Left ventricle myocardium inferior (tissue), 1 donor: ENCODE results near the gene ARMC12. TPM values are rescaled to one million over a fixed set of nuclear protein-coding genes. Genes with fewer than 3 reads are reported as not detected.
A peak's percentile ranks its signal among the peaks of the same experiment; 100 is the strongest.

ENCODE experiments used
- DNase-seq: peaks from one replicate; pipeline ENCODE4 v3.0.0-alpha.2; 2020
- H3K27ac ChIP-seq: fragments of 200-600 bp; replicated peaks from 2 replicates; pipeline ENCODE4 v1.8.0; 2021
- H3K27me3 ChIP-seq: fragments of 200-600 bp; 2 replicates; pipeline ENCODE4 v1.8.0; 2021; ENCODE audit warnings: low read depth
- H3K36me3 ChIP-seq: fragments of 200-600 bp; 2 replicates; pipeline ENCODE4 v1.8.0; 2021
- H3K4me1 ChIP-seq: fragments of 200-600 bp; 2 replicates; pipeline ENCODE4 v1.8.0; 2021
- H3K4me3 ChIP-seq: fragments of 200-600 bp; 2 replicates; pipeline ENCODE4 v1.8.0; 2021; ENCODE audit warnings: mild to moderate bottlenecking, moderate library complexity
- H3K9me3 ChIP-seq: fragments of 200-600 bp; replicated peaks from 2 replicates; pipeline ENCODE4 v1.8.0; 2021
- CTCF ChIP-seq: fragments of 200-600 bp; IDR thresholded peaks from 2 replicates; pipeline ENCODE4 v1.8.0; 2021; ENCODE audit warnings: antibody characterized with exemption, mild to moderate bottlenecking, borderline replicate concordance
- intact Hi-C: fragments of 100-400 bp; cut with micrococcal nuclease; formaldehyde crosslinking; loops from one replicate; pipeline ENCODE4 v1.11.0; 2022
- total RNA-seq: library from RNA; stranded (reverse); fragmentation: NEBNext Ultra II Directional; extraction: Animal tissue kit (Norgen Biotek cat#: 25700); gene quantifications from one replicate; pipeline ENCODE4 v1.2.1, GENCODE V29; 2021
- donor health status: DM: no; HTN: yes; CAD: no; lungs with severe emphysema.

The ARMC12 gene
- total RNA-seq, 1 donor from 2014 or later = not detected

- peak overlapping the region; percentile 57 for H3K4me3 ChIP-seq
- peaks cover 70% of the 10 kb centered on the region for H3K4me1 ChIP-seq
- peak; percentile 60 for DNase-seq
These were observed 16.8 kb upstream of the ARMC12 start for GRCh38 chr6:35719830-35720733.

GRCh38 chr6:35722121-35722761, 14.6 kb upstream of the ARMC12 start:
- Histone ChIP-seq H3K27ac (peak overlapping the region; percentile 100), H3K9me3 (no peaks in the 10 kb centered on the region), H3K36me3 (no peaks in the 10 kb centered on the region), H3K4me1 (peaks cover 92% of the 10 kb centered on the region), H3K27me3 (no peaks in the 10 kb centered on the region), H3K4me3 (no peak overlapping the region)
- TF ChIP-seq CTCF = no peak
- intact Hi-C loops = no loop called here
- peak; percentile 71 for DNase-seq

More at GRCh38 chr6:35719830-35720733, 16.8 kb upstream of the ARMC12 start:
- intact Hi-C loops = no loop called here
- no peaks in the 10 kb centered on the region for H3K9me3 ChIP-seq
- no peak for TF ChIP-seq CTCF
- H3K36me3 ChIP-seq = no peaks in the 10 kb centered on the region
- no peaks in the 10 kb centered on the region for H3K27me3 ChIP-seq
- peak overlapping the region; percentile 100 for H3K27ac ChIP-seq

- peak overlapping the region; percentile 100 for H3K27ac ChIP-seq
- no peak for TF ChIP-seq CTCF
- H3K36me3 ChIP-seq = no peaks in the 10 kb centered on the region
- peaks cover 95% of the 10 kb centered on the region for H3K4me1 ChIP-seq
- intact Hi-C loops = no loop called here
- H3K9me3 ChIP-seq = no peaks in the 10 kb centered on the region
- H3K4me3 ChIP-seq = no peak overlapping the region
- no peak for DNase-seq
- H3K27me3 ChIP-seq = no peaks in the 10 kb centered on the region
These were observed 13.2 kb upstream of the ARMC12 start for GRCh38 chr6:35723587-35723986.

GRCh38 chr6:35724059-35724458, 12.8 kb upstream of the ARMC12 start:
- Histone ChIP-seq H3K9me3 (no peaks in the 10 kb centered on the region), H3K27me3 (no peaks in the 10 kb centered on the region), H3K27ac (peak overlapping the region; percentile 100), H3K36me3 (no peaks in the 10 kb centered on the region), H3K4me1 (peaks cover 95% of the 10 kb centered on the region), H3K4me3 (no peak overlapping the region)
- TF ChIP-seq CTCF = no peak
- intact Hi-C loops = no loop called here
- DNase-seq = no peak

GRCh38 chr6:35724471-35724870, 12.4 kb upstream of the ARMC12 start:
- Histone ChIP-seq H3K4me3 (no peak overlapping the region), H3K27ac (peak overlapping the region; percentile 100), H3K36me3 (no peaks in the 10 kb centered on the region), H3K9me3 (no peaks in the 10 kb centered on the region), H3K4me1 (peaks cover 95% of the 10 kb centered on the region), H3K27me3 (no peaks in the 10 kb centered on the region)
- DNase-seq = no peak
- intact Hi-C loops = no loop called here
- no peak for TF ChIP-seq CTCF
